Measurements from ENCODE around the gene WNK4. TPM values are rescaled to one million over a fixed set of nuclear protein-coding genes. Genes with fewer than 3 reads are reported as not detected.

The WNK4 gene
- total RNA-seq, 2 donors from 2014 or later, result 0.10 to 0.28 TPM

GRCh38 chr17:42818379-42818778 is 38.0 kb downstream of the WNK4 start:
- DNase-seq (ENCODE audit: low spot score) (no peak), ATAC-seq (no peak)
- H3K9me3 Mint-ChIP-seq, result no peaks in the 10 kb centered on the region
- H3K4me3 Mint-ChIP-seq, result no peak overlapping the region
- peaks cover 11 to 21% of the 10 kb centered on the region in 2 donors for H3K4me1 Mint-ChIP-seq (ENCODE audit: low read depth in 2 of 2)
- H3K36me3 Mint-ChIP-seq, result peaks cover 30% of the 10 kb centered on the region
- H3K27ac Mint-ChIP-seq, result no peak overlapping the region
- no peaks in the 10 kb centered on the region for H3K27me3 Mint-ChIP-seq

DNA sequence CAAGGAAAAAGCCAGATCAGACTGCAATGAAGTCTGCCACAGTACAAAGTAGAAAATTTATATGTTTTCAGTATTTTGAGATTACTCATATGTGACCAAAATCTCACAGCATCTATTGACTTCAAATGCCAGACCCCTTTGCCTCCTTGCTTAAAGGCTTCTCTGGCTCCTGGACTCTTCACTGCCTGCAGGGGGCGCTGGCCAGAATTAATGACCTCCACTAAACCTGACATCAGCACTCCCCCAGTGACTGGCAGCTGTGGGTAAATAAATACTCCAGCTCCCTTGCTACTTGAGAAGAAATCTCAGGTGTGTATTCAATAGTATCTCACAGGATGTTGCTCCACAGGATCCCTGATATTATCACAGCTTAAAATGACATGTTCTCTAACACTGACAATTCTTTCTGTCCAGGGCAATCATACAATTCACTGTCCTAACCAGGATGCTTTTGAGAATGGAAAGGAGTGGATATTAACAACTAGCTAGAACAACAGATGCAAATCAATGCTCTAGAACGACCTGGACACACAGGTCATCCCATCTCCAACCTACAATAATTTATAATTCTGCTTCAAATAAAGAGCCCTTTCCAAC is 39.6 kb downstream of the WNK4 start:
- H3K36me3 Mint-ChIP-seq, result peaks cover 19% of the 10 kb centered on the region
- no peak for ATAC-seq
- no peaks in the 10 kb centered on the region for H3K9me3 Mint-ChIP-seq
- H3K27ac Mint-ChIP-seq, result no peak overlapping the region
- no peak for DNase-seq (ENCODE audit: low spot score)
- no peaks in the 10 kb centered on the region for H3K27me3 Mint-ChIP-seq
- H3K4me1 Mint-ChIP-seq (ENCODE audit: low read depth in 2 of 2), result peaks cover 21 to 27% of the 10 kb centered on the region in 2 donors
- no peak overlapping the region for H3K4me3 Mint-ChIP-seq

GRCh38 chr17:42821176-42821575 is 40.8 kb downstream of the WNK4 start:
- no peaks in the 10 kb centered on the region for H3K9me3 Mint-ChIP-seq
- peaks cover 14% of the 10 kb centered on the region for H3K36me3 Mint-ChIP-seq
- H3K27me3 Mint-ChIP-seq, result no peaks in the 10 kb centered on the region
- peak overlapping the region; percentile 18 to 62 for H3K27ac Mint-ChIP-seq
- peak overlapping the region; percentile 42 for H3K4me3 Mint-ChIP-seq
- DNase-seq (ENCODE audit: low spot score), result no peak
- peaks cover 22 to 26% of the 10 kb centered on the region in 2 donors for H3K4me1 Mint-ChIP-seq (ENCODE audit: low read depth in 2 of 2)
- ATAC-seq, result no peak

DNA sequence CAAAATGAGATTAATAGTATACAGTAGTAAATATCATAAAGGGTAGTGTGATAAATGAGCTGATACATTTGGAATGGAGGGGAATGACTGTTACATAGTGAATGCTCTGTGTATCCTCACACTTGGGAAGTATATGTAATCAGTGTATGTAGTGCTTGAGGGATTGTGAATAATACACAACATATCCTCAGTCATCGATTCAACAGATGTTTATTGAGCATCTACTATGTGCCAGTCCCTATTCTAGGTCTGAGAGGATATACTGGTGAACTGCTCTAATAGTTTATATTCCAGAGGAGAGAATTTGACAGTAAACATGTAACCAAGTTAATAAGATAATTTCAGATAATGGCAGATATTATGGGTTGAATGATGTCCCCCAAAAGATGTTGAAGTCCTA is 47.1 kb downstream of the WNK4 start:
- Mint-ChIP-seq H3K4me3 (no peak overlapping the region), H3K27me3 (peaks cover 7 to 13% of the 10 kb centered on the region in 2 donors), H3K9me3 (no peaks in the 10 kb centered on the region), H3K4me1 (ENCODE audit: low read depth in 2 of 2) (peaks cover 18 to 20% of the 10 kb centered on the region in 2 donors), H3K36me3 (no peaks in the 10 kb centered on the region), H3K27ac (no peak overlapping the region)
- DNase-seq (ENCODE audit: low spot score), result no peak
- no peak for ATAC-seq

DNA sequence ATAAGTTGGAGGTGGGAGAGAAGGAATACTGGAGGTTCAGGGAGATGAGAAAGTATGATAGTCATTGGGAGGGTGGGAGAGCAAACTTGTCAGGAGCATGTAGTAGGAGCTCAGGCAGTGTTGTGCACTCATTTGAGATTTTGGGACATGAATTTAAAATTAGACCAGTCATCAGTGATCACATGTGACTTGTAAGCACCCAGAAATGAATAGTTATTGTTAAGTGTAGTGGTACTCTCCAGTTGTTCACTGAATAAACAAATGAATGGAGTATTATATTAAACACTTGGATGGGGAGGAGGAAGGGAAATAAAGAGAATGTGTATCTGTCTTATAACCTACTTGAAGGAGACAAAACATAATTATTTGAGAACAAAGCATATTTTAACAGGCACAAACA is 50.6 kb downstream of the WNK4 start:
- no peak overlapping the region for H3K27ac Mint-ChIP-seq
- peak overlapping the region; percentile 3 for H3K4me3 Mint-ChIP-seq
- H3K4me1 Mint-ChIP-seq (ENCODE audit: low read depth in 2 of 2), result peaks cover 18 to 20% of the 10 kb centered on the region in 2 donors

DNA sequence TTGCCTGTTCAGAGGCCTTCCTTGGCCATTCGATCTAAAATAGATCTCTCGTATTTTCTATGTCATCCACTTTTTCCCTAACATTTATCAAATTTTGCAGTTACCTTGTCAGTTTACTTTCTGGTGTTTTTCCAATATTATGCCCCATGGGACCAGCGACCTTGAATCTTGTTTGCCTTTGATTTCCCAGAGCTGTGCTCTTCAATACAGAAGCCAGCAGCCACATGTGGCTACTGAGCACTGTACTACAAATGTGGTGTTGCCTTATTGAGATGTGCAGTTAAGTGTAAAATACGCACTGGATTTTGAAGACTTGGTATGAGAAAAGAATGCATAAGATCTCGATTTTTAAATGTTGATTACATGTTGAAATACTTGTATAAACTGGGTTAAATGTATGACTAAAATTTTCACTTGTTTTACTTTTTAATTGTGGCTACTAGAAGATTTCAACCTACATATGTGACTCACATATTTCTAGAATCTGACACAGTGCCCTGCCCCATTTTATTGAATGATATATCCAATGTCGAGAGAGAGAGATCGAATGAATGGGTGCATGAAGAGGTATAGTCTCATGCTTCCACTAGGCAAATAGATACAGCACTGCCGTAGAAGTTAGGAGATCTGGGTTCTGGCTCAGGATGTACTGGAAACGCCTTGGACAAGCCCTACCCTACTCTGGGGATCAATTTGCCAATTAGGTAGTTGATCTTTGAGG is 52.0 kb downstream of the WNK4 start:
- Mint-ChIP-seq H3K27me3 (peaks cover 7 to 13% of the 10 kb centered on the region in 2 donors), H3K4me1 (ENCODE audit: low read depth in 2 of 2) (peaks cover 18 to 20% of the 10 kb centered on the region in 2 donors), H3K9me3 (no peaks in the 10 kb centered on the region), H3K27ac (peak overlapping the region; percentile 96 to 97), H3K4me3 (peak overlapping the region; percentile 92), H3K36me3 (no peaks in the 10 kb centered on the region)
- DNase-seq (ENCODE audit: low spot score) (no peak), ATAC-seq (peak in 1 of 2 donors; percentile 8)

More for the DNA sequence above, 50.6 kb downstream of the WNK4 start:
- no peak for ATAC-seq
- H3K27me3 Mint-ChIP-seq, result peaks cover 7 to 13% of the 10 kb centered on the region in 2 donors
- DNase-seq (ENCODE audit: low spot score), result no peak
- H3K9me3 Mint-ChIP-seq, result no peaks in the 10 kb centered on the region
- no peaks in the 10 kb centered on the region for H3K36me3 Mint-ChIP-seq

DNA sequence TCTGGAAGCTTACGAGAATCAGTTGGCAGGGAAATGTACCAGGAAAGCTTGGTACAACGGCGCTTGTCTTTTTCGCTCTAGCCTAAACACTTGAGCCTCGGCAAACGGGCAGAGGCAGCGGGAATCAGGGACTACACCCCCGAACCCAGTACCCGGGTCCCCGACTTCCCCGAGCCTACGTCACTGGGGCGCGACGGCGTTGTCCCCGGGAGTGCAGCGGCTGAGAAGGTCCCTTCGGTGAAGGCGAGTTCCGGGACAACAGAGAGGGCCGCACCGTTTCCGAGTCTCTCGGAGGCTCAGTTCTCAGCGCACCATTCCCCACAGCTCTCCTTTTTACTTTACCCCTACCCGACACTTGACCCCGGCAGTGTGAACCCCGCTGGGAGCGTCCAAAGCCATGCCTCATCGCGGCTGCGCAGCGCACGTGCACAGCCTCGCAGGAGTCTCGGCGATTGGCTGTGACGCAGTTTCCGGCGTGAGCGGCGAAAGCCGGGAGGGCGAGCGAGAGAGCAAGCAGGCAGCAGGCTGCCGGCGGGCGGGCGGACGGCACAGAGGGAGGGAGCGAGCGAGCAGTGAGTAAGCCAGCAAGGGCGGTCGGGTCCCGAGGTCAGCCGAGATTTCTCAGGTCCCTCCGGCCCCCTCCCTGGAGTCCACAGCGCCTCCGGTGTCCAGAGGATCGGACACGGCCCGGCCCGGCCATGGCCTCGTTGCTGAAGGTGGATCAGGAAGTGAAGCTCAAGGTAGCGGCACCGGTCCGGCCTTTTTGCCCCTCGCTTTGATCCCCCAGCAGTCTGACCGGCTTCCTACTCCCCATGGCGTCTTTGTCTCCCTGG is 52.7 kb downstream of the WNK4 start, which contains the start of gene PSME3:
TSS of gene PSME3 (plus strand) at position 464 of the 833 bp plus-strand sequence. CDS start at position 699, 235 bp downstream.
- DNase-seq (ENCODE audit: low spot score) (peak; percentile 93), ATAC-seq (peak; percentile 95 to 96)
- Mint-ChIP-seq H3K36me3 (peaks cover 5% of the 10 kb centered on the region), H3K27me3 (peaks cover 0 to 7% of the 10 kb centered on the region in 2 donors), H3K4me3 (peak within 1 kb of the TSS; percentile 92), H3K4me1 (ENCODE audit: low read depth in 2 of 2) (peaks cover 20 to 22% of the 10 kb centered on the region in 2 donors), H3K27ac (peak within 1 kb of the TSS; percentile 96 to 97), H3K9me3 (no peaks in the 10 kb centered on the region)

DNA sequence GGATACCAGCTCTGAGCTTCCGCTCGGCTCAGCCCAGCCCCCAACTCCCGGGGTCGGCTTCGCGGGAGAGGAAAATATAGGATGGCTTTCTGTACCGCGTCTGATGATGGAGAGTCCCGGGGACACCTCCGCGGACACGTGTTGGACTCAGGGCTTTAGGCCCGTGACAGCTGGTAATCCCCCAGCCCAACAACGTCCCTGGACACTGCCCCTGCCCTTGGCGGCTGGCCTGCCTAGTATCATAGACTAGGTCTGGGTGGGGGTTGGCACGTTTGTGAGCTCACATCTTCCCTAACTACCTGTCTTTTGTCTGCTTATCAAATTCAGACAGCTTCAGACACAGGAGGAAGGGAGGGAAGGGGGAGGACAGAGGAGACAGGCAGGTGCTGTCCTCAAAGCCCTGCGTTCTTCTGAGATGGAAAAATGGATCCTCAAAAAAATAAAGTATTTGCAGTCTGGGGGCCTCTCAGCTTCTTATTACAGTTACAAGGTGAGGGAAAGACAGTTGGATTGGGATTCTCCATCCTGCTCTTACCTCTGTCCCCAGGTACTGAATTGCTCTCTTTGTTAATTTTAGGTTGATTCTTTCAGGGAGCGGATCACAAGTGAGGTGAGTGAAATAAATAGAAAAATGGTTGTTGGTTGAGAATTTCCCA is 53.5 kb downstream of the WNK4 start:
- peak overlapping the region; percentile 96 to 97 for H3K27ac Mint-ChIP-seq
- H3K27me3 Mint-ChIP-seq, result peaks cover 0 to 5% of the 10 kb centered on the region in 2 donors
- H3K9me3 Mint-ChIP-seq, result no peaks in the 10 kb centered on the region
- DNase-seq (ENCODE audit: low spot score), result no peak
- ATAC-seq, result no peak
- peaks cover 8% of the 10 kb centered on the region for H3K36me3 Mint-ChIP-seq
- H3K4me1 Mint-ChIP-seq (ENCODE audit: low read depth in 2 of 2), result peaks cover 20 to 22% of the 10 kb centered on the region in 2 donors
- H3K4me3 Mint-ChIP-seq, result peak overlapping the region; percentile 92

DNA sequence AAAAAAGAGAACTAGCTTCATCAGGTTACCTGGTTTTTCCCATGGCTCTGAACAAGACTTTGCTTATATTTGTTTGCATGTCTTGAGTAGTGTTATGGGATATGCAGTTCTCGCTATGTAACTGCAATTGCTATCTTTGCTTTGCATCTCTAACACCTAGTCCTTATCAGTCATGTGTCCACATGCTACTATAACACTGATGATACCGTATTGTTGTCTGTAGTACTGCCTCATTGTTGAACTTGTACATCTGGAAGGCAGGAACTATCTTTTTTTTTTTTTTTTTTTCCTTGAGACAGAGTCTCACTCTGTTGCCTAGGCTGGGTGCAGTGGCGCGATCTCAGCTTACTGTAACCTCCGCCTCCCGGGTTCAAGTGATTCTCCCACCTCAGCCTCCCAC is 55.3 kb downstream of the WNK4 start:
- ATAC-seq, result no peak
- Mint-ChIP-seq H3K27ac (no peak overlapping the region), H3K27me3 (no peaks in the 10 kb centered on the region), H3K9me3 (no peaks in the 10 kb centered on the region), H3K4me1 (ENCODE audit: low read depth in 2 of 2) (peaks cover 20 to 22% of the 10 kb centered on the region in 2 donors), H3K4me3 (no peak overlapping the region), H3K36me3 (peaks cover 14% of the 10 kb centered on the region)
- no peak for DNase-seq (ENCODE audit: low spot score)

- no peaks in the 10 kb centered on the region for H3K27me3 Mint-ChIP-seq
- H3K36me3 Mint-ChIP-seq, result peaks cover 32% of the 10 kb centered on the region
- H3K4me3 Mint-ChIP-seq, result no peak overlapping the region
- no peak for DNase-seq (ENCODE audit: low spot score)
- H3K9me3 Mint-ChIP-seq, result no peaks in the 10 kb centered on the region
- no peak overlapping the region for H3K27ac Mint-ChIP-seq
- H3K4me1 Mint-ChIP-seq (ENCODE audit: low read depth in 2 of 2), result peaks cover 19 to 26% of the 10 kb centered on the region in 2 donors
- ATAC-seq, result no peak
Measured at GRCh38 chr17:42841975-42842685, 61.7 kb downstream of the WNK4 start.

DNA sequence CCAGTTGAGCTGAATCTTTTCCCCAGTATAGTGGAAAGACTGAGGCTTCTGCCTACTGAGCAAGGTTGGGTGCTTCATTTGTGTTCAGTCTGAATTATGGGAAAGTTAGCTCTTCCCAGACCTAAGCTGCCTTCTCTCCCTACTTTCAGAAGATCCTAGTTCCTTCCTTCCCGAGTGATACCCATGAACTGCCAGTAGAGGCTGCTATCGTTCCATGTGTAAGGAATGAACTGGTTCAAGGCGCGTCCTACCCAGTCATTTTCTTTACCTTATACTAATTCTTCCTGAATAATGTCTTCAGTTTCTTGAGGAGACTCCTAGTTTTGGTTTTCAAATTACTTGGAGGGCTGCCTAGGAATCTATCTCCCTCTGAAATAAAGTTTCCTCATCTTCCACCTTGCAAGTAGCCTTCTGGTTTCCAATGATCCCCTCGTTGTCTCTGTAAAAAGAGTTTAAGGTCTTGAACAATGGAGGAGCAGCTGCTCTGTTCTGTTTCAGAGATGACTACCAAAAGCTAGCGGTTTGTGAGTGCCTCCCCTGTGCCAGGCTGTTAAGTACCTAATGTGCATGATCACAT is 63.0 kb downstream of the WNK4 start:
- no peak for DNase-seq (ENCODE audit: low spot score)
- no peaks in the 10 kb centered on the region for H3K27me3 Mint-ChIP-seq
- no peaks in the 10 kb centered on the region for H3K9me3 Mint-ChIP-seq
- peaks cover 19 to 24% of the 10 kb centered on the region in 2 donors for H3K4me1 Mint-ChIP-seq (ENCODE audit: low read depth in 2 of 2)
- ATAC-seq, result no peak
- H3K27ac Mint-ChIP-seq, result no peak overlapping the region
- H3K36me3 Mint-ChIP-seq, result peaks cover 27% of the 10 kb centered on the region
- no peak overlapping the region for H3K4me3 Mint-ChIP-seq

GRCh38 chr17:42844271-42844670 is 63.9 kb downstream of the WNK4 start, which contains the start of gene AOC2:
Gene AOC2, plus strand, starts transcription at chr17:42844580. Its CDS starts 47 bp downstream, at chr17:42844627.
- Mint-ChIP-seq H3K9me3 (no peaks in the 10 kb centered on the region), H3K4me1 (ENCODE audit: low read depth in 2 of 2) (peaks cover 19 to 24% of the 10 kb centered on the region in 2 donors), H3K36me3 (peaks cover 20% of the 10 kb centered on the region)

More at GRCh38 chr17:42844271-42844670, 63.9 kb downstream of the WNK4 start, which contains the start of gene AOC2:
- no peak for DNase-seq (ENCODE audit: low spot score)
- Mint-ChIP-seq H3K27me3 (no peaks in the 10 kb centered on the region), H3K4me3 (no peak within 1 kb of the TSS), H3K27ac (peak within 1 kb of the TSS in 1 of 2 donors; percentile 82)
- no peak for ATAC-seq
